K562 (cell line): ENCODE results near the gene BCL10. TPM values are rescaled to one million over a fixed set of nuclear protein-coding genes. Genes with fewer than 3 reads are reported as not detected.
A peak's percentile ranks its signal among the peaks of the same experiment; 100 is the strongest.

ENCODE experiments used
- CBX5 ChIP-seq: IDR thresholded peaks from 2 replicates; pipeline ENCODE4 v1.6.1; 2014; ENCODE audit warnings: low read depth, borderline replicate concordance
- CCAR2 ChIP-seq: fragments of 200-400 bp; formaldehyde crosslinking; IDR thresholded peaks from 2 replicates; pipeline ENCODE4 v1.6.1; 2017; ENCODE audit warnings: mild to moderate bottlenecking, low read depth, low read length
- FOSL1 ChIP-seq: fragments of 200-800 bp; sonication (Bioruptor generic); conservative IDR thresholded peaks from 2 replicates; pipeline ENCODE4 v1.6.1; 2016; ENCODE audit warnings: missing genetic modification characterization, missing compliant biosample characterization
- NBN ChIP-seq: fragments of 450-650 bp; IDR thresholded peaks from 2 replicates; pipeline ENCODE4 v1.6.1; 2016; ENCODE audit warnings: low read depth, mild to moderate bottlenecking
- POLR2B ChIP-seq: fragments of 450-650 bp; IDR thresholded peaks from 2 replicates; pipeline ENCODE4 v1.6.1; 2018; ENCODE audit warnings: low read depth; ENCODE audit not compliant: partially characterized antibody
- ZBTB7A ChIP-seq: IDR thresholded peaks from 2 replicates; pipeline ENCODE4 v1.6.1; 2011; ENCODE audit warnings: low read depth, mild to moderate bottlenecking, low read length, moderate library complexity, borderline replicate concordance; ENCODE audit not compliant: control insufficient read depth
- ZFP1 ChIP-seq: fragments of 450-650 bp; formaldehyde crosslinking; IDR thresholded peaks from 2 replicates; pipeline ENCODE4 v1.4.0; 2020; ENCODE audit warnings: mild to moderate bottlenecking, mixed read lengths
- ZNF717 ChIP-seq: fragments of 250-450 bp; sonication (Bioruptor Pico); IDR thresholded peaks from 2 replicates; pipeline ENCODE4 v1.5.0; 2021
- ZNF785 ChIP-seq: fragments of 250-450 bp; sonication (Bioruptor Pico); IDR thresholded peaks from 2 replicates; pipeline ENCODE4 v1.4.0; 2020; ENCODE audit warnings: mild to moderate bottlenecking
- ZNF79 ChIP-seq: fragments of 250-450 bp; sonication (Bioruptor Pico); IDR thresholded peaks from 2 replicates; pipeline ENCODE4 v1.4.0; 2020; ENCODE audit warnings: low read depth, mild to moderate bottlenecking, moderate library complexity
- polyA plus RNA-seq, 8 experiments: library from polyadenylated mRNA; depleted of rRNA in 4 of 8; stranded (reverse) in 5 of 8; unstranded in 3 of 8; fragments of >200 nt; fragmentation: Nextera tagmentation in 2 of 8; fragmentation: Illumina TruSeq in 1 of 8; extraction: Ambion mirVana in 2 of 8; extraction: Trizol in 1 of 8; gene quantifications; 2 replicates each; pipeline versions ENCODE4 v1.2.1 to v1.2.3, GENCODE V29; 2011 to 2014; ENCODE audit warnings: inconsistent platforms in 1 of 8, missing spikeins in 1 of 8
- total RNA-seq, 7 experiments: library from RNA; depleted of rRNA in 6 of 7; stranded (reverse); fragments of >200 nt in 6 of 7; fragmentation: Illumina TruSeq in 2 of 7; extraction: Trizol in 2 of 7; gene quantifications; 2 replicates each; pipeline versions ENCODE4 v1.2.1 to v1.2.3, GENCODE V29; 2011 to 2021; ENCODE audit warnings: low replicate concordance in 1 of 7
- TF ChIP-seq, protein P1 (sequence below): IDR thresholded peaks from 3 replicates; pipeline ENCODE4 v1.6.1; 2011; ENCODE audit warnings: borderline replicate concordance, mild to moderate bottlenecking, moderate library complexity; ENCODE audit not compliant: insufficient read length; ENCODE audit errors: extremely low read depth
- TF ChIP-seq, protein P2 (sequence below): fragments of 250-450 bp; sonication (Bioruptor Pico); IDR thresholded peaks from 2 replicates; pipeline ENCODE4 v1.5.0; 2022; ENCODE audit warnings: mild to moderate bottlenecking
- TF ChIP-seq, protein P3 (sequence below): fragments of 150-350 bp; IDR thresholded peaks from 2 replicates; pipeline ENCODE4 v1.6.1; 2014; ENCODE audit warnings: low read depth, mild to moderate bottlenecking, low read length, borderline replicate concordance
- TF ChIP-seq, protein P4 (sequence below), 2 experiments: fragments of 450-650 bp; IDR thresholded peaks; 2 replicates each; pipeline ENCODE4 v1.6.1; 2018; ENCODE audit warnings: mild to moderate bottlenecking in 2 of 2, low read depth in 1 of 2; ENCODE audit not compliant: partially characterized antibody in 2 of 2

The BCL10 gene
- total and polyA plus RNA-seq, 9 of the 15 experiments (the other 6 are each of a cell fraction or from before 2014, with no cell fraction given): 8.0 to 19.4 (median 12.3) TPM

DNA sequence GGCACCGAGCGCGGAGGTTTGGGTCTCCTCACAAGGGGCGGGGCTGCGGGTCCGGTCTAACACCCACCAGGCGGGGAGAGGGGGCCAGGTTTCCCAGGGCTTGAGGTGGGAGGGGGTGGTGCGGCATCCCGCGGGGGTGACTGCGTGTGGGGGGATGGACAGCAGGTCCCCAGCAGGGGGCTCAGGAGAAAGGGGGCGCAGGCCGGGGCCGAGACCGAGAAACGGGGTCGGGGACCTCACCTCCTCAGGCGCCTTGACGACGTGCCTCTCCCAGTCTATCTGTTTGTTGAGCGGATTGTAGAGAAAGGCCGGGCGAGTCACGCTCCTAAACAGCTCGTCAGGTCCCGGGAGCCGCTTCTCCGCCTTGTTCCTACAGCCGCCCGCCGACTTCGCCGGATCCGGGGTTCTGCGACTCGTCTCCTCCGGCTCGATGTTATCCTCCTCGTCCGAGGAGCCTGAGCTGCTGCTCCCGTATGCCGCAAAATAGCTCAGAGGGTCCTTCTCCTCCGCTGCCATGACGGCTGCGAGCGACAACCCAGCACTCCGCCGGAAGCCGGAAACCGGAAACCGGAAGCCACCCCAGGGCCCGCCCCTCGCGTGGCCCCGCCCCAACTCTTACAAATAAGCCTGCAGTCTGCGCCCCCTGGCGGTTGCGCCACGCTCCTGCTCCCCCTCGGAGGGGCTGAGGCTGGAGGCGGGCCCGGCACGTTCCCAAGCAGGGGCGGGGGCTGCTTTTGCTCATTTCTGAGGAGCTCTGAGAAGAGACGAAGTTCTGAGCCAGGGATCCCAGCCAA lies 17.1 kb downstream of the BCL10 start, which contains the start of gene C1orf52 (continued):
- TF ChIP-seq CBX5 (no peak), FOSL1 (tag) (no peak), CCAR2 (no peak), ZNF717 (no peak), POLR2B (peak; percentile 94), ZNF79 (CRISPR knock-in tag) (no peak), ZNF785 (no peak), ZBTB7A (peak; percentile 95), NBN (no peak), ZFP1 (CRISPR knock-in tag) (no peak)
- TF ChIP-seq, protein P1, sequence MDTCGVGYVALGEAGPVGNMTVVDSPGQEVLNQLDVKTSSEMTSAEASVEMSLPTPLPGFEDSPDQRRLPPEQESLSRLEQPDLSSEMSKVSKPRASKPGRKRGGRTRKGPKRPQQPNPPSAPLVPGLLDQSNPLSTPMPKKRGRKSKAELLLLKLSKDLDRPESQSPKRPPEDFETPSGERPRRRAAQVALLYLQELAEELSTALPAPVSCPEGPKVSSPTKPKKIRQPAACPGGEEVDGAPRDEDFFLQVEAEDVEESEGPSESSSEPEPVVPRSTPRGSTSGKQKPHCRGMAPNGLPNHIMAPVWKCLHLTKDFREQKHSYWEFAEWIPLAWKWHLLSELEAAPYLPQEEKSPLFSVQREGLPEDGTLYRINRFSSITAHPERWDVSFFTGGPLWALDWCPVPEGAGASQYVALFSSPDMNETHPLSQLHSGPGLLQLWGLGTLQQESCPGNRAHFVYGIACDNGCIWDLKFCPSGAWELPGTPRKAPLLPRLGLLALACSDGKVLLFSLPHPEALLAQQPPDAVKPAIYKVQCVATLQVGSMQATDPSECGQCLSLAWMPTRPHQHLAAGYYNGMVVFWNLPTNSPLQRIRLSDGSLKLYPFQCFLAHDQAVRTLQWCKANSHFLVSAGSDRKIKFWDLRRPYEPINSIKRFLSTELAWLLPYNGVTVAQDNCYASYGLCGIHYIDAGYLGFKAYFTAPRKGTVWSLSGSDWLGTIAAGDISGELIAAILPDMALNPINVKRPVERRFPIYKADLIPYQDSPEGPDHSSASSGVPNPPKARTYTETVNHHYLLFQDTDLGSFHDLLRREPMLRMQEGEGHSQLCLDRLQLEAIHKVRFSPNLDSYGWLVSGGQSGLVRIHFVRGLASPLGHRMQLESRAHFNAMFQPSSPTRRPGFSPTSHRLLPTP: no peak
- TF ChIP-seq, protein P2, sequence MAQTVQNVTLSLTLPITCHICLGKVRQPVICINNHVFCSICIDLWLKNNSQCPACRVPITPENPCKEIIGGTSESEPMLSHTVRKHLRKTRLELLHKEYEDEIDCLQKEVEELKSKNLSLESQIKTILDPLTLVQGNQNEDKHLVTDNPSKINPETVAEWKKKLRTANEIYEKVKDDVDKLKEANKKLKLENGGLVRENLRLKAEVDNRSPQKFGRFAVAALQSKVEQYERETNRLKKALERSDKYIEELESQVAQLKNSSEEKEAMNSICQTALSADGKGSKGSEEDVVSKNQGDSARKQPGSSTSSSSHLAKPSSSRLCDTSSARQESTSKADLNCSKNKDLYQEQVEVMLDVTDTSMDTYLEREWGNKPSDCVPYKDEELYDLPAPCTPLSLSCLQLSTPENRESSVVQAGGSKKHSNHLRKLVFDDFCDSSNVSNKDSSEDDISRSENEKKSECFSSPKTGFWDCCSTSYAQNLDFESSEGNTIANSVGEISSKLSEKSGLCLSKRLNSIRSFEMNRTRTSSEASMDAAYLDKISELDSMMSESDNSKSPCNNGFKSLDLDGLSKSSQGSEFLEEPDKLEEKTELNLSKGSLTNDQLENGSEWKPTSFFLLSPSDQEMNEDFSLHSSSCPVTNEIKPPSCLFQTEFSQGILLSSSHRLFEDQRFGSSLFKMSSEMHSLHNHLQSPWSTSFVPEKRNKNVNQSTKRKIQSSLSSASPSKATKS (CRISPR knock-in tag): no peak
- TF ChIP-seq, protein P3, sequence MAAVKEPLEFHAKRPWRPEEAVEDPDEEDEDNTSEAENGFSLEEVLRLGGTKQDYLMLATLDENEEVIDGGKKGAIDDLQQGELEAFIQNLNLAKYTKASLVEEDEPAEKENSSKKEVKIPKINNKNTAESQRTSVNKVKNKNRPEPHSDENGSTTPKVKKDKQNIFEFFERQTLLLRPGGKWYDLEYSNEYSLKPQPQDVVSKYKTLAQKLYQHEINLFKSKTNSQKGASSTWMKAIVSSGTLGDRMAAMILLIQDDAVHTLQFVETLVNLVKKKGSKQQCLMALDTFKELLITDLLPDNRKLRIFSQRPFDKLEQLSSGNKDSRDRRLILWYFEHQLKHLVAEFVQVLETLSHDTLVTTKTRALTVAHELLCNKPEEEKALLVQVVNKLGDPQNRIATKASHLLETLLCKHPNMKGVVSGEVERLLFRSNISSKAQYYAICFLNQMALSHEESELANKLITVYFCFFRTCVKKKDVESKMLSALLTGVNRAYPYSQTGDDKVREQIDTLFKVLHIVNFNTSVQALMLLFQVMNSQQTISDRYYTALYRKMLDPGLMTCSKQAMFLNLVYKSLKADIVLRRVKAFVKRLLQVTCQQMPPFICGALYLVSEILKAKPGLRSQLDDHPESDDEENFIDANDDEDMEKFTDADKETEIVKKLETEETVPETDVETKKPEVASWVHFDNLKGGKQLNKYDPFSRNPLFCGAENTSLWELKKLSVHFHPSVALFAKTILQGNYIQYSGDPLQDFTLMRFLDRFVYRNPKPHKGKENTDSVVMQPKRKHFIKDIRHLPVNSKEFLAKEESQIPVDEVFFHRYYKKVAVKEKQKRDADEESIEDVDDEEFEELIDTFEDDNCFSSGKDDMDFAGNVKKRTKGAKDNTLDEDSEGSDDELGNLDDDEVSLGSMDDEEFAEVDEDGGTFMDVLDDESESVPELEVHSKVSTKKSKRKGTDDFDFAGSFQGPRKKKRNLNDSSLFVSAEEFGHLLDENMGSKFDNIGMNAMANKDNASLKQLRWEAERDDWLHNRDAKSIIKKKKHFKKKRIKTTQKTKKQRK: no peak
- TF ChIP-seq, protein P4, sequence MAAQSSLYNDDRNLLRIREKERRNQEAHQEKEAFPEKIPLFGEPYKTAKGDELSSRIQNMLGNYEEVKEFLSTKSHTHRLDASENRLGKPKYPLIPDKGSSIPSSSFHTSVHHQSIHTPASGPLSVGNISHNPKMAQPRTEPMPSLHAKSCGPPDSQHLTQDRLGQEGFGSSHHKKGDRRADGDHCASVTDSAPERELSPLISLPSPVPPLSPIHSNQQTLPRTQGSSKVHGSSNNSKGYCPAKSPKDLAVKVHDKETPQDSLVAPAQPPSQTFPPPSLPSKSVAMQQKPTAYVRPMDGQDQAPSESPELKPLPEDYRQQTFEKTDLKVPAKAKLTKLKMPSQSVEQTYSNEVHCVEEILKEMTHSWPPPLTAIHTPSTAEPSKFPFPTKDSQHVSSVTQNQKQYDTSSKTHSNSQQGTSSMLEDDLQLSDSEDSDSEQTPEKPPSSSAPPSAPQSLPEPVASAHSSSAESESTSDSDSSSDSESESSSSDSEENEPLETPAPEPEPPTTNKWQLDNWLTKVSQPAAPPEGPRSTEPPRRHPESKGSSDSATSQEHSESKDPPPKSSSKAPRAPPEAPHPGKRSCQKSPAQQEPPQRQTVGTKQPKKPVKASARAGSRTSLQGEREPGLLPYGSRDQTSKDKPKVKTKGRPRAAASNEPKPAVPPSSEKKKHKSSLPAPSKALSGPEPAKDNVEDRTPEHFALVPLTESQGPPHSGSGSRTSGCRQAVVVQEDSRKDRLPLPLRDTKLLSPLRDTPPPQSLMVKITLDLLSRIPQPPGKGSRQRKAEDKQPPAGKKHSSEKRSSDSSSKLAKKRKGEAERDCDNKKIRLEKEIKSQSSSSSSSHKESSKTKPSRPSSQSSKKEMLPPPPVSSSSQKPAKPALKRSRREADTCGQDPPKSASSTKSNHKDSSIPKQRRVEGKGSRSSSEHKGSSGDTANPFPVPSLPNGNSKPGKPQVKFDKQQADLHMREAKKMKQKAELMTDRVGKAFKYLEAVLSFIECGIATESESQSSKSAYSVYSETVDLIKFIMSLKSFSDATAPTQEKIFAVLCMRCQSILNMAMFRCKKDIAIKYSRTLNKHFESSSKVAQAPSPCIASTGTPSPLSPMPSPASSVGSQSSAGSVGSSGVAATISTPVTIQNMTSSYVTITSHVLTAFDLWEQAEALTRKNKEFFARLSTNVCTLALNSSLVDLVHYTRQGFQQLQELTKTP (IDR thresholded peaks at IDR 0.05; ENCODE audit: low read depth in 1 of 2, partially characterized antibody in 2 of 2): no peak
